Liver (tissue), 9 donors: ENCODE data around the gene APOL4. TPM values are rescaled to one million over a fixed set of nuclear protein-coding genes. Genes with fewer than 3 reads are reported as not detected.

ENCODE experiments used
- DNase-seq: peaks from one replicate; pipeline ENCODE4 v3.0.0-alpha.2; 2017; ENCODE audit warnings: low spot score
- H3K27ac ChIP-seq, 2 donors: one replicate each; pipeline ENCODE4 v1.7.0; 2013; ENCODE audit warnings: inconsistent platforms in 2 of 2, low read length in 2 of 2, control low read depth in 1 of 2, low read depth in 1 of 2, mild to moderate bottlenecking in 1 of 2
- H3K27me3 ChIP-seq, 4 donors: one replicate each; pipeline versions ENCODE4 v1.6.1 to v1.7.0; 2013; ENCODE audit warnings: low read length in 3 of 4, inconsistent platforms in 1 of 4, mild to moderate bottlenecking in 1 of 4, moderate library complexity in 1 of 4; ENCODE audit not compliant: control insufficient read depth in 4 of 4, insufficient read depth in 4 of 4
- H3K36me3 ChIP-seq, 4 donors: one replicate each; pipeline versions ENCODE4 v1.6.1 to v1.7.0; 2013; ENCODE audit warnings: low read length in 3 of 4, mild to moderate bottlenecking in 3 of 4, low read depth in 1 of 4, moderate library complexity in 1 of 4; ENCODE audit not compliant: control insufficient read depth in 4 of 4, insufficient read depth in 3 of 4
- H3K4me1 ChIP-seq, 4 donors: one replicate each; pipeline versions ENCODE4 v1.6.1 to v1.7.0; 2013; ENCODE audit warnings: low read length in 3 of 4, mild to moderate bottlenecking in 3 of 4, moderate library complexity in 1 of 4; ENCODE audit not compliant: control insufficient read depth in 4 of 4, insufficient read depth in 4 of 4
- H3K4me3 ChIP-seq, 3 donors: one replicate each; pipeline versions ENCODE4 v1.6.1 to v1.7.0; 2013; ENCODE audit warnings: low read length in 3 of 3, control low read depth in 1 of 3, low read depth in 1 of 3, mild to moderate bottlenecking in 1 of 3
- H3K9ac ChIP-seq, 2 donors: one replicate each; pipeline ENCODE4 v1.7.0; 2013; ENCODE audit warnings: low read length in 2 of 2, mild to moderate bottlenecking in 2 of 2, moderate library complexity in 2 of 2, control low read depth in 1 of 2, low read depth in 1 of 2
- H3K9me3 ChIP-seq, 4 donors: one replicate each; pipeline versions ENCODE4 v1.6.1 to v1.7.0; 2013; ENCODE audit warnings: low read length in 3 of 4; ENCODE audit not compliant: control insufficient read depth in 4 of 4
- ATF3 ChIP-seq: IDR thresholded peaks from 2 replicates; pipeline ENCODE4 v1.6.1; 2016; ENCODE audit warnings: antibody characterized with exemption
- CTCF ChIP-seq: fragments of 150-350 bp; IDR thresholded peaks from 2 replicates; pipeline ENCODE4 v1.5.1; 2017; ENCODE audit warnings: improper control_type of control experiment, low read depth, low read length; ENCODE audit not compliant: missing input control
- EGR1 ChIP-seq, 2 donors: IDR thresholded peaks; 2 replicates each; pipeline ENCODE4 v1.6.1; 2016 to 2018; ENCODE audit warnings: antibody characterized with exemption in 2 of 2, low read depth in 2 of 2
- FOXA1 ChIP-seq: IDR thresholded peaks from 2 replicates; pipeline ENCODE4 v1.6.1; 2016; ENCODE audit warnings: antibody characterized with exemption
- FOXA2 ChIP-seq: IDR thresholded peaks from 2 replicates; pipeline ENCODE4 v1.6.1; 2016; ENCODE audit warnings: antibody characterized with exemption
- GABPA ChIP-seq, 2 donors: IDR thresholded peaks in 1 of 2; conservative IDR thresholded peaks in 1 of 2; 2 replicates each; pipeline ENCODE4 v1.6.1; 2016; ENCODE audit warnings: antibody characterized with exemption in 2 of 2, mild to moderate bottlenecking in 1 of 2, moderate library complexity in 1 of 2
- HNF4A ChIP-seq, 2 donors: conservative IDR thresholded peaks; 2 replicates each; pipeline ENCODE4 v1.6.1; 2016; ENCODE audit warnings: antibody characterized with exemption in 2 of 2, mild to moderate bottlenecking in 2 of 2
- HNF4G ChIP-seq: IDR thresholded peaks from 2 replicates; pipeline ENCODE4 v1.6.1; 2016; ENCODE audit warnings: antibody characterized with exemption
- JUND ChIP-seq, 2 donors: IDR thresholded peaks; 2 replicates each; pipeline ENCODE4 v1.6.1; 2016; ENCODE audit warnings: antibody characterized with exemption in 2 of 2
- MAX ChIP-seq: IDR thresholded peaks from 2 replicates; pipeline ENCODE4 v1.6.1; 2016; ENCODE audit warnings: antibody characterized with exemption
- NR2F2 ChIP-seq: IDR thresholded peaks from 2 replicates; pipeline ENCODE4 v1.6.1; 2016; ENCODE audit warnings: antibody characterized with exemption
- RAD21 ChIP-seq, 2 donors: IDR thresholded peaks; 2 replicates each; pipeline ENCODE4 v1.6.1; 2016; ENCODE audit warnings: antibody characterized with exemption in 2 of 2, mild to moderate bottlenecking in 2 of 2
- REST ChIP-seq: IDR thresholded peaks from 2 replicates; pipeline ENCODE4 v1.6.1; 2016; ENCODE audit warnings: antibody characterized with exemption, mild to moderate bottlenecking
- RXRA ChIP-seq, 2 donors: IDR thresholded peaks; 2 replicates each; pipeline ENCODE4 v1.6.1; 2017 to 2018; ENCODE audit warnings: antibody characterized with exemption in 2 of 2, mild to moderate bottlenecking in 1 of 2
- SP1 ChIP-seq: IDR thresholded peaks from 2 replicates; pipeline ENCODE4 v1.6.1; 2018; ENCODE audit warnings: antibody characterized with exemption, mild to moderate bottlenecking
- TAF1 ChIP-seq: conservative IDR thresholded peaks from 2 replicates; pipeline ENCODE4 v1.6.1; 2016; ENCODE audit warnings: antibody characterized with exemption, mild to moderate bottlenecking
- YY1 ChIP-seq: IDR thresholded peaks from 2 replicates; pipeline ENCODE4 v1.6.1; 2016; ENCODE audit warnings: antibody characterized with exemption, mild to moderate bottlenecking
- ZBTB33 ChIP-seq: IDR thresholded peaks from 2 replicates; pipeline ENCODE4 v1.6.1; 2016; ENCODE audit warnings: antibody characterized with exemption
- WGBS: extraction: QIAGEN DNeasy Blood & Tissue Kit; methylation state at CpG from one replicate; pipeline ENCODE4 v1.1.7; 2013; 5-methylcytosine and 5-hydroxymethylcytosine counted together
- polyA plus RNA-seq, 2 donors: library from polyadenylated mRNA; stranded (reverse) in 1 of 2; unstranded in 1 of 2; fragments of 200-250 nt in 1 of 2; fragments of >200 nt in 1 of 2; fragmentation: Nextera tagmentation in 1 of 2; extraction: Ambion mirVana in 1 of 2; gene quantifications; one replicate each; pipeline versions ENCODE4 v1.2.1 to v1.2.3, GENCODE V29; 2013 to 2015
- total RNA-seq, 2 donors: library from RNA; depleted of rRNA; stranded (reverse); fragments of >200 nt; gene quantifications; one replicate each; pipeline ENCODE4 v1.2.3, GENCODE V29; 2014
- donor health status: healthy.
- donor health status: healthy.
- donor health status: healthy.
- donor health status: healthy.
- donor health status: healthy.

Gene APOL4
- total and polyA plus RNA-seq, 4 donors = 0.59 to 2.3 (median 1.8) TPM

- TF ChIP-seq MAX (no peak), JUND (IDR thresholded peaks at IDR 0.05) (no peak), ATF3 (no peak), GABPA (IDR thresholded peaks at IDR 0.05 in 1 of 2, conservative IDR thresholded peaks at IDR 0.05 in 1 of 2) (no peak), CTCF (no peak), HNF4A (conservative IDR thresholded peaks at IDR 0.05) (no peak), EGR1 (IDR thresholded peaks at IDR 0.05; ENCODE audit: low read depth in 2 of 2) (no peak), YY1 (no peak), RAD21 (IDR thresholded peaks at IDR 0.05) (no peak), HNF4G (no peak)
- DNase-seq = no peak
- Histone ChIP-seq H3K4me3 (no peak overlapping the region), H3K4me1 (peaks cover 3 to 26% (median 18%) of the 10 kb centered on the region in 4 donors), H3K27ac (no peak overlapping the region), H3K9me3 (no peaks in the 10 kb centered on the region), H3K27me3 (no peaks in the 10 kb centered on the region), H3K36me3 (no peaks in the 10 kb centered on the region), H3K9ac (no peak overlapping the region)
- WGBS = 73% methylated on average over 6 of the region's 6 CpGs
These were observed 3.0 kb upstream of the APOL4 start for GRCh38 chr22:36204632-36205015.

- Histone ChIP-seq H3K27me3 (no peaks in the 10 kb centered on the region), H3K9ac (no peak overlapping the region), H3K4me3 (no peak overlapping the region), H3K27ac (no peak overlapping the region), H3K4me1 (peaks cover 2 to 24% (median 16%) of the 10 kb centered on the region in 4 donors), H3K36me3 (no peaks in the 10 kb centered on the region), H3K9me3 (no peaks in the 10 kb centered on the region)
- WGBS = 74% methylated on average over 8 of the region's 8 CpGs
- TF ChIP-seq FOXA2 (no peak), REST (no peak), FOXA1 (no peak), NR2F2 (no peak), ATF3 (no peak), RXRA (IDR thresholded peaks at IDR 0.05) (no peak), JUND (IDR thresholded peaks at IDR 0.05) (no peak), RAD21 (IDR thresholded peaks at IDR 0.05) (no peak), YY1 (no peak), GABPA (IDR thresholded peaks at IDR 0.05 in 1 of 2, conservative IDR thresholded peaks at IDR 0.05 in 1 of 2) (no peak), MAX (no peak), ZBTB33 (no peak), EGR1 (IDR thresholded peaks at IDR 0.05; ENCODE audit: low read depth in 2 of 2) (no peak), SP1 (no peak), CTCF (no peak), HNF4A (conservative IDR thresholded peaks at IDR 0.05) (no peak), TAF1 (no peak), HNF4G (no peak)
- no peak for DNase-seq
These were observed 2.5 kb upstream of the APOL4 start for GRCh38 chr22:36204001-36204631.
